ENCODE measurements around the gene SH3PXD2B. TPM values are rescaled to one million over a fixed set of nuclear protein-coding genes. Genes with fewer than 3 reads are reported as not detected.
A peak's percentile ranks its signal among the peaks of the same experiment; 100 is the strongest.

Gene SH3PXD2B
- polyA plus RNA-seq, 1 donor = 11.0 TPM

DNA sequence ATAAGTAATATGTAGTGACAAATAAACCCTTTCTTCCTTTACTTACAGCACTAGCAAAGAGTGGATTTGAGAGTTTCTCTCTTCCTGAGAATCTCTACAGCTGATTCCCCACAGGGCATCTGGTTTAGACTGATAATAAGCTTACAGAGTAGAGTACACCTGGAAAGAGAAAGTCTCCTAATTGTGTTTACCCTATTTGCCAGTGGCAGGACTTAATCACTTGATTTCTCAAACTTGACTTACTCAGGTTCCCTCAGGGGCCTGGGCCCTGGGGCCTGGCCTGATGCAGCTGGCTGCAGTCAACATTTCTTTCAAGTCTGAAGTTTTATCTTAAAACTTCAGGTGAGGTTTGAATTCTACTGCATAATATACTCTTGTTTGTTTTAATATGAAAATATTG lies 132.7 kb downstream of the SH3PXD2B start:
- no peaks in the 10 kb centered on the region for H3K36me3 ChIP-seq (ENCODE audit: control insufficient read depth, insufficient read depth, low read length)
- no peak for DNase-seq
- H3K9me3 ChIP-seq (ENCODE audit: control insufficient read depth, low read depth, low read length) = no peaks in the 10 kb centered on the region
- no peak overlapping the region for H3K27ac ChIP-seq (ENCODE audit: low read length)
- no peaks in the 10 kb centered on the region for H3K27me3 ChIP-seq (ENCODE audit: control insufficient read depth, insufficient read depth, low read length)
- no peak overlapping the region for H3K4me3 ChIP-seq (ENCODE audit: low read length)
- H3K4me1 ChIP-seq (ENCODE audit: control insufficient read depth, insufficient read depth, low read length) = no peaks in the 10 kb centered on the region

DNA sequence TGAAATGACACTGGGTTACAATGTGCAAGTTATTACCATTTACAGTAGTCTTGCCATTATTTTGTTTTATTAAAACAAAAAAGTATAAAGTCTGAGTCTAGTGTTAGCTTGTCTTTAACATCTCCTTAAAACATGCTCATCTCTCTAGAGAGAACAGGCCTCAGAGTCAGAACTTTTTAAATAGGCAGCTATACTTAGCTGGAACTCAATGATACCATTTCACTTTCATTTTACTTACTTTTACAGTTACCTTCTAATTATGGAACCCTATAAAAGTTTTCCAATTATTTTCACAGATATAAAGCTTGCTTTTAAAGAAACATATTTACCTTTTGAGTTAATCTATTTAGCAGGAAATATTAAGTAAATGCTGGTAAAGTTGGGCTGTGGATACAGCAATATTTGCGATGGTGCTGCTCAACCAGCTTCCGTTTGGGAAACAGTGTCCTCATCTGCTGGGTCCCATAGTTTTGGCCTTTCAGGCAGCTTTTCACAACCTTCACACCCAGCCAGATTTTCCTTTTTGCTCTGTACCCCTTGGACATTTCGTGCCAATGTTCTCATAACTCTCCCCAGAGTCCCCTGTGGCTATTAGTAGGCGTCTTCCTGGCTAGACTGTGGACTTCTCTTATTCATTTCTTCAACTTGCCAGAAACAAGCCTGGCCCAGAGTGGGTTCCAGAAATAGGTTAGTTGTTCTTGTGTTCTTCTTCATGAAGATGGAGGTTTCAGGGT lies 134.4 kb downstream of the SH3PXD2B start:
- H3K4me3 ChIP-seq (ENCODE audit: low read length) = no peak overlapping the region
- no peaks in the 10 kb centered on the region for H3K36me3 ChIP-seq (ENCODE audit: control insufficient read depth, insufficient read depth, low read length)
- no peaks in the 10 kb centered on the region for H3K27me3 ChIP-seq (ENCODE audit: control insufficient read depth, insufficient read depth, low read length)
- peaks cover 5% of the 10 kb centered on the region for H3K4me1 ChIP-seq (ENCODE audit: control insufficient read depth, insufficient read depth, low read length)
- no peak overlapping the region for H3K27ac ChIP-seq (ENCODE audit: low read length)
- WGBS (ENCODE audit: insufficient coverage, low lambda C conversion rate) = 96% methylated on average over 3 of the region's 4 CpGs
- no peaks in the 10 kb centered on the region for H3K9me3 ChIP-seq (ENCODE audit: control insufficient read depth, low read depth, low read length)
- DNase-seq = no peak

- Histone ChIP-seq H3K36me3 (ENCODE audit: control insufficient read depth, insufficient read depth, low read length) (no peaks in the 10 kb centered on the region), H3K27me3 (ENCODE audit: control insufficient read depth, insufficient read depth, low read length) (no peaks in the 10 kb centered on the region), H3K9me3 (ENCODE audit: control insufficient read depth, low read depth, low read length) (no peaks in the 10 kb centered on the region), H3K4me3 (ENCODE audit: low read length) (no peak overlapping the region), H3K4me1 (ENCODE audit: control insufficient read depth, insufficient read depth, low read length) (peaks cover 7% of the 10 kb centered on the region), H3K27ac (ENCODE audit: low read length) (peak overlapping the region; percentile 7)
- DNase-seq = peak in 1 of 2 donors; percentile 36
- WGBS (ENCODE audit: insufficient coverage, low lambda C conversion rate) = 100% methylated on average over 1 of the region's 11 CpGs
Measured at GRCh38 chr5:172315587-172316493, 138.5 kb downstream of the SH3PXD2B start.

GRCh38 chr5:172313915-172314314 lies 140.4 kb downstream of the SH3PXD2B start:
- Histone ChIP-seq H3K4me3 (ENCODE audit: low read length) (no peak overlapping the region), H3K27ac (ENCODE audit: low read length) (no peak overlapping the region), H3K9me3 (ENCODE audit: control insufficient read depth, low read depth, low read length) (no peaks in the 10 kb centered on the region), H3K27me3 (ENCODE audit: control insufficient read depth, insufficient read depth, low read length) (no peaks in the 10 kb centered on the region), H3K4me1 (ENCODE audit: control insufficient read depth, insufficient read depth, low read length) (peaks cover 7% of the 10 kb centered on the region), H3K36me3 (ENCODE audit: control insufficient read depth, insufficient read depth, low read length) (no peaks in the 10 kb centered on the region)
- no peak for DNase-seq
- 100% methylated on average over 2 of the region's 4 CpGs for WGBS (ENCODE audit: insufficient coverage, low lambda C conversion rate)

DNA sequence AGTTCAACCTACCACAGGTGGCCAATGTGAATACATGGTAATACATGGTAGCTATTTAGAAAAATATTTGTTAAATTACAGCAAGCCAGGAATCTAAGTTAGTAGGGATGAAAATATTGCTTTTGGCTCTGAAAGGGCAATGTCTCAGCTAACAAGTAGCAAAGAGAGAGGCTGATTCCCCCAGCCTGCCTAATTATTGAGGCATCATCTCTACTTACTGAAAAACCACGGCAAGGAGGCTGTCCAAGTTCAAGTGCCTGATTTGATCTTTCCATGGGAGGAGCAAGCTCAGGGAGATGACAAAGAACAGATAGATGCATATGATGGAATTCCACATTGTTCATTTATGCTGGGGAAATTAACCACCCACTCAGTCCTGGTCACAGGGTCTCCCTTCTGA lies 142.0 kb downstream of the SH3PXD2B start:
- WGBS (ENCODE audit: insufficient coverage, low lambda C conversion rate) = no CpG with 5 or more reads among the region's 1 CpG

GRCh38 chr5:172311605-172312004 lies 142.7 kb downstream of the SH3PXD2B start:
- no peak for DNase-seq
- Histone ChIP-seq H3K27me3 (ENCODE audit: control insufficient read depth, insufficient read depth, low read length) (no peaks in the 10 kb centered on the region), H3K36me3 (ENCODE audit: control insufficient read depth, insufficient read depth, low read length) (no peaks in the 10 kb centered on the region), H3K27ac (ENCODE audit: low read length) (no peak overlapping the region), H3K4me1 (ENCODE audit: control insufficient read depth, insufficient read depth, low read length) (peaks cover 7% of the 10 kb centered on the region), H3K4me3 (ENCODE audit: low read length) (no peak overlapping the region), H3K9me3 (ENCODE audit: control insufficient read depth, low read depth, low read length) (no peaks in the 10 kb centered on the region)
- WGBS (ENCODE audit: insufficient coverage, low lambda C conversion rate) = 80% methylated on average over 2 of the region's 4 CpGs

More for the DNA sequence above, 142.0 kb downstream of the SH3PXD2B start:
- H3K36me3 ChIP-seq (ENCODE audit: control insufficient read depth, insufficient read depth, low read length) = no peaks in the 10 kb centered on the region
- H3K9me3 ChIP-seq (ENCODE audit: control insufficient read depth, low read depth, low read length) = no peaks in the 10 kb centered on the region
- peaks cover 7% of the 10 kb centered on the region for H3K4me1 ChIP-seq (ENCODE audit: control insufficient read depth, insufficient read depth, low read length)
- no peak overlapping the region for H3K4me3 ChIP-seq (ENCODE audit: low read length)
- DNase-seq = no peak
- H3K27ac ChIP-seq (ENCODE audit: low read length) = no peak overlapping the region
- H3K27me3 ChIP-seq (ENCODE audit: control insufficient read depth, insufficient read depth, low read length) = no peaks in the 10 kb centered on the region

- Histone ChIP-seq H3K4me1 (ENCODE audit: control insufficient read depth, insufficient read depth, low read length) (peaks cover 7% of the 10 kb centered on the region), H3K27ac (ENCODE audit: low read length) (no peak overlapping the region), H3K36me3 (ENCODE audit: control insufficient read depth, insufficient read depth, low read length) (no peaks in the 10 kb centered on the region), H3K27me3 (ENCODE audit: control insufficient read depth, insufficient read depth, low read length) (no peaks in the 10 kb centered on the region), H3K9me3 (ENCODE audit: control insufficient read depth, low read depth, low read length) (no peaks in the 10 kb centered on the region), H3K4me3 (ENCODE audit: low read length) (no peak overlapping the region)
- no peak for DNase-seq
- WGBS (ENCODE audit: insufficient coverage, low lambda C conversion rate) = no CpG with 5 or more reads among the region's 7 CpGs
Measured at GRCh38 chr5:172311026-172311425, 143.3 kb downstream of the SH3PXD2B start.

DNA sequence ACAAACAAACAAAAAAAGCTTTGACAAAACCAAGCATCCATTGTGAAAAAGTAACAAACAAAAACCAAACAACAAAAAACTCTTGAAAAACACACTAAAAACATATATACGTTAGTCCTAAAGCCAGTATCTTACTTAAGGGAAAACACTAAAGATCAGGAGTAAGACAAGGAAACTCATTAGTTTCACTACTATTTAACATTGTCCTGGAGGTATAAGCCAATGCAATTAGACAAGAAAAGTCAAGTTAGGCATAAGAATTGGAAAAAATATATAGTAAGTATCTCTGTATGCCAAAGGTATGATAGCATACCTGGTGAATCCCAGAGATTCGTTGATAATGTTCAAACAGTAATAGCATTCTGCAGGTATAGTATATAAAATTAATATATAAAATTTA lies 148.9 kb downstream of the SH3PXD2B start:
- no peaks in the 10 kb centered on the region for H3K36me3 ChIP-seq (ENCODE audit: control insufficient read depth, insufficient read depth, low read length)
- no peaks in the 10 kb centered on the region for H3K9me3 ChIP-seq (ENCODE audit: control insufficient read depth, low read depth, low read length)
- WGBS (ENCODE audit: insufficient coverage, low lambda C conversion rate) = 88% methylated on average over 2 of the region's 2 CpGs
- H3K27me3 ChIP-seq (ENCODE audit: control insufficient read depth, insufficient read depth, low read length) = no peaks in the 10 kb centered on the region
- H3K4me3 ChIP-seq (ENCODE audit: low read length) = no peak overlapping the region
- no peaks in the 10 kb centered on the region for H3K4me1 ChIP-seq (ENCODE audit: control insufficient read depth, insufficient read depth, low read length)
- H3K27ac ChIP-seq (ENCODE audit: low read length) = no peak overlapping the region
- no peak for DNase-seq

GRCh38 chr5:172303572-172304335 lies 150.6 kb downstream of the SH3PXD2B start:
- H3K4me3 ChIP-seq (ENCODE audit: low read length) = no peak overlapping the region
- H3K4me1 ChIP-seq (ENCODE audit: control insufficient read depth, insufficient read depth, low read length) = no peaks in the 10 kb centered on the region
- DNase-seq = no peak
- no peaks in the 10 kb centered on the region for H3K36me3 ChIP-seq (ENCODE audit: control insufficient read depth, insufficient read depth, low read length)
- no peaks in the 10 kb centered on the region for H3K9me3 ChIP-seq (ENCODE audit: control insufficient read depth, low read depth, low read length)
- no CpG with 5 or more reads among the region's 3 CpGs for WGBS (ENCODE audit: insufficient coverage, low lambda C conversion rate)
- no peaks in the 10 kb centered on the region for H3K27me3 ChIP-seq (ENCODE audit: control insufficient read depth, insufficient read depth, low read length)
- no peak overlapping the region for H3K27ac ChIP-seq (ENCODE audit: low read length)

DNA sequence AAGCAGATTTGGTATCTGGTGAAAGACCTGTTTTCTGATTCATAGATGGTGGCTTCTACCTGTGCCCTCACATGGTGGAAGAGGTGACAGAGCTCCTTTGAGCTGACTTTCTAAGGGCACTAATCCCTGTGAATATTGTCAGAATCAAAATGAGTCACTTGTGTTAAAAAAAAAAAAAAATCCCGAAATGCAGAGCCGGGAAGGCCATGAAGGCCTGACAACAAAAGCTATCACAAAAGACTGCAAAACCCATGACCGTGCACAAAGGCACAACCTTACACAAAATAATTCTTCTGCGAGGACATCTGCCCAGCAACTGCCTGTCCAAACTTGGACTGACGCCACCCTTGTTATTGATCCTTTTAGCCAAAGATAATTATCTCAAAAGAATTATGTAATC lies 151.2 kb downstream of the SH3PXD2B start:
- DNase-seq = no peak
- Histone ChIP-seq H3K27ac (ENCODE audit: low read length) (no peak overlapping the region), H3K27me3 (ENCODE audit: control insufficient read depth, insufficient read depth, low read length) (no peaks in the 10 kb centered on the region), H3K9me3 (ENCODE audit: control insufficient read depth, low read depth, low read length) (no peaks in the 10 kb centered on the region), H3K4me3 (ENCODE audit: low read length) (no peak overlapping the region), H3K4me1 (ENCODE audit: control insufficient read depth, insufficient read depth, low read length) (no peaks in the 10 kb centered on the region), H3K36me3 (ENCODE audit: control insufficient read depth, insufficient read depth, low read length) (no peaks in the 10 kb centered on the region)
- WGBS (ENCODE audit: insufficient coverage, low lambda C conversion rate) = 100% methylated on average over 1 of the region's 5 CpGs

Measured in large intestine (tissue), 3 donors.